IPS-18c (cell line): ENCODE data around the gene DLG2.
"Not testable (repeated sequence)": the region's sequence is repeated elsewhere in the genome, so short reads cannot be mapped to it uniquely, and the experiment has no call there.

Experiments
- H3K4me3 ChIP-seq: 2 replicates; pipeline ENCODE4 v1.7.0; 2013; ENCODE audit warnings: low read depth, mild to moderate bottlenecking, low read length, moderate library complexity; ENCODE audit not compliant: insufficient read depth
- H3K9me3 ChIP-seq: one replicate; pipeline ENCODE4 v1.6.1; 2013; ENCODE audit warnings: mild to moderate bottlenecking, low read length, moderate library complexity; ENCODE audit not compliant: control insufficient read depth, insufficient read depth

Gene DLG2

DNA sequence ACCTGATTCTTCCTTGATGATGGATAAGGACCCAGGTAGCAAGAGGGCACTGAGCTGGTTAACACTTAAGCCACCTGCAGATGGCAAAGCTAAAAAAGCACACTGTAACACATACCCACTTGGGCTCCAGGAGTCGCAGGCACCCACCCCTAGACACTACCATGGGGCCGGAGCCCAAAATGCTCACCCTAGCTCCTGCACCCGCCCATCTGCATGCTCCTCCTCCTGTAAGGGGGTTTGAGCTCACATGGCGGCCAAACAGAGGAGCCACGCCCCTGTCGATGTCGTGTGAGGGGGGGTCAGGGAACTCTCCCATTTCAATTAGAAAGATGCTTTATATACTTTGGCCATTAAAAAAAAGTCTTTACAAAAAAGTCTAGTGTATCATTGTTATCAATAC, 370.7 kb downstream of the DLG2 start:
- Histone ChIP-seq H3K9me3 (no peaks in the 10 kb centered on the region), H3K4me3 (no peak overlapping the region)

DNA sequence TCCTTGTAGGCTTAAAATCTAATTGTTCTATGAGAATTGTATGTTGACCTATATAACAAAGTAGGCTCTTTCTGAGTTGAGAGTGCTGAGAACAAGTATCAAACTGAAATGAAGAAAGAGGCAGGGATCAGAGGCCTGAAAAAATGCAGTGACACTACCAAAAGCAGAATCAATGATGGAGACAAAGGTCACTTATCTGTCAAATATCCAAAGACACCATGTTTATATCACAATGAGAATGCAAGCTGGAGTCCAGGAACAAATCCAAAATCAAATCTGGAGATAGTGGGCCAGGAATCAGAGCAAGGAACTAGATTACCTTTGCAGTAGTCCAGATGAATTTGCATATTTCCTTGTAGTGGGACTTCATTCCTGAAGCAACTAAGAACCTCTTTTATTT, 377.7 kb downstream of the DLG2 start:
- H3K9me3 ChIP-seq, result no peaks in the 10 kb centered on the region
- no peak overlapping the region for H3K4me3 ChIP-seq

GRCh38 chr11:85247797-85248196, 379.3 kb downstream of the DLG2 start:
- Histone ChIP-seq H3K4me3 (no peak overlapping the region), H3K9me3 (no peaks in the 10 kb centered on the region)

DNA sequence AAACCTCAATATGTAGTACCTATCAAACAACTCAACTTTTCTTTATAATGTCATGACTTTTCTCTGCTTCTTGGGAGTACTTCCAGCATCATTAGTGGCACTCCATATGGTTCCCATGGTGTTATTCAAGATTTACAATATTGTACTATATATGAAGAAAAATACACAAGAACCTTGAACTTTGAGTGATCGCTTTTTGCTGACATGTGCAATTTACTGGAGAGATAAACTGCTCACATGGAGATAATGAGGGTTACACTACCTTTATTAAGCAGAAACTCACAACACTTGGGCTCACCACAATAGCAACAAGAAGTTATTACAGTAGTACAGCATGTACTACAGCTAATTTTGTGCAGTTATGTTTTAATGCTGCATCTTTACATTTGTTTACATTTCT, 388.2 kb downstream of the DLG2 start:
- no peak overlapping the region for H3K4me3 ChIP-seq
- no peaks in the 10 kb centered on the region for H3K9me3 ChIP-seq

DNA sequence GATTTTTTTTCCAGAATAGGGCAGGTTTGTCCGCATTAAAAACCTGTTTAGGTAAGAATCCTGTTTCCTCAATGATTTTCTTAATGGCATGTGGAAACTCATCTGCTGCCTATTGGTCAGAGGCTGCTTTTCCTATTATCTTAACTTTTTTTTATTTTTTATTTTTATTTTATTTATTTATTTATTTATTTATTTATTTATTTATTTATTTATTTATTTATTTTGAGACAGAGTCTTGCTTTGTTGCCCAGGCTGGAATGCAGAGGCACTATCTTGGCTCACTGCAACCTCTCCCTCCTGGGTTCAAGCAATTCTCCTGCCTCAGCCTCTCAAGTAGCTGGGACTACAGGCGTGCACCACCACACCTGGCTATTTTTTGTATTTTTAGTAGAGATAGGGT, 389.1 kb downstream of the DLG2 start:
- H3K4me3 ChIP-seq, H3K9me3 ChIP-seq: not testable (repeated sequence)

DNA sequence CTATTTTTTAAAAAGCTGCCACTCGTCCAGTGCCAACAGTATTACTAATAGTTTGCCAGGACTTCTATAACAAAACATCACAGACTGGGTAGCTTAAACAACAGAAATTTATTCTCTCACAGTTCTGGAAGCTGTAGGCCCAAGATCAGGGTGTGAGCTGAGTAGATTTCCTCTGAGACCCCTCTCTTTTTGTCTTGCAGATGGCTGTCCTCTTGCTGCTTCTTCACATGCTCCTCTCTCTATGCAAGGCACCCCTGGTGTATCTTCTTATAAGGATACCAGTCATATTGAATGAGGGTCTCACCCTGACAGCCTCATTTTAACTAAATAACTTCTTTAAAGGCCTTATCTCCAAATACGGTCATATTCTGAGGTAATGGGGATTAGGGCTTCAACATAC, 390.9 kb downstream of the DLG2 start:
- no peak overlapping the region for H3K4me3 ChIP-seq
- H3K9me3 ChIP-seq, result no peaks in the 10 kb centered on the region

- Histone ChIP-seq H3K4me3 (no peak overlapping the region), H3K9me3 (no peaks in the 10 kb centered on the region)
These were observed 394.6 kb downstream of the DLG2 start for GRCh38 chr11:85232559-85232958.

GRCh38 chr11:85231588-85231987, 395.6 kb downstream of the DLG2 start:
- no peaks in the 10 kb centered on the region for H3K9me3 ChIP-seq

DNA sequence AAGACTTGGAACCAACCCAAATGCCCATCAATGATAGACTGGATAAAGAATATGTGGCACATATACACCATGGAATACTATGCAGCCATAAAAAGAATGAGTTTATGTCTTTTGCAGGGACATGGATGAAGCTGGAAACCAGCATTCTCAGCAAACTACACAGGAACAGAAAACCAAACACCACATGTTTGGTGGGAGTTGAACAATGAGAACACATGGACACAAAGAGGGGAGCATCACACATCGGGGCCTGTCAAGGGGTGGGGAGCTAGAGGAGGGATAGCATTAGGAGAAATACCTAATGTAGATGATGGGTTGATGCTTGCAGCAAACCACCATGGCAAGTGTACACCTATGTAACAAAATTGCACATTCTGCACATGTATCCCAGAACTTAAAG, 397.4 kb downstream of the DLG2 start:
- not testable (repeated sequence) for H3K9me3 ChIP-seq, H3K4me3 ChIP-seq

More at GRCh38 chr11:85231588-85231987, 395.6 kb downstream of the DLG2 start:
- no peak overlapping the region for H3K4me3 ChIP-seq

GRCh38 chr11:85196968-85197367, 430.2 kb downstream of the DLG2 start:
- Histone ChIP-seq H3K9me3 (no peaks in the 10 kb centered on the region), H3K4me3 (no peak overlapping the region)

GRCh38 chr11:85195934-85196333, 431.2 kb downstream of the DLG2 start:
- no peaks in the 10 kb centered on the region for H3K9me3 ChIP-seq
- no peak overlapping the region for H3K4me3 ChIP-seq

- no peaks in the 10 kb centered on the region for H3K9me3 ChIP-seq
- H3K4me3 ChIP-seq, result no peak overlapping the region
These were observed 439.2 kb downstream of the DLG2 start for GRCh38 chr11:85187992-85188391.

DNA sequence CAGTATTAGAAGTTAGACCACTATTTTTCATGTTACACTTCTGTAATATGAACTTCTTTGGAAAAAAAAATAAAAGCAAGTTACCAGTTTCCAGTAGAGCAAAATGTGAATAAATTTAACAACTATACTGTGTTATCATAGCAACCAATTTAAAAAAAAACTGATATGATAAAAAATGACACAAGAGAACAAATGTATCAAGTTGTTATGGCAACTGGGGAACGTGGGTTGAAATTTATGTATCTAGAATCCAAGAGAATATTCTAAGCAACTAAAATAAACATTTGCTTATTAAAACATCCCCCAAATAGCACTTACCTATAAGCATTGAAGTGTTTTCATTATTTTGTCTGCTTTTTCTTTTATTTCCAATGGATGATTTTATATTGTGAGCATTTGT, 442.4 kb downstream of the DLG2 start:
- no peak overlapping the region for H3K4me3 ChIP-seq
- no peaks in the 10 kb centered on the region for H3K9me3 ChIP-seq

GRCh38 chr11:85182441-85183387, 444.4 kb downstream of the DLG2 start:
- no peak overlapping the region for H3K4me3 ChIP-seq
- H3K9me3 ChIP-seq, result no peaks in the 10 kb centered on the region

DNA sequence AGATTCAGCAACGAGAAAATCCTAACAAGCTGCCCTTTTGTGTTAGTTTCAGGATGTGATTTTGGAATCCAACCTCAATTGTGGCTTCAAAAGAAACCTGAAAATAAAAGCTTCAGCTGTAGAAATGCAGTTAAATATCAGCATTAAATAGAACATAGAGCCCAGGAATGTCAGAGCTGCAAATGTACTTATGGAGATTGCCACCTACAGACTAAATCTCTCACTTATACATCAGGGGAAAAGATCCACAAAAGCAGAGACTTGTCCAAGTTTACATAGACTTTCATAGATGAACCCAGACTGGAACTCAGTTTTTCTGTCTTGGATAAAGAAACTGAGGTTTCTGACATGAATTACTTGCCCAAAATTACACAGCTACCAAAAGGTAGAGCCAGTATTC, 446.6 kb downstream of the DLG2 start:
- H3K4me3 ChIP-seq, result no peak overlapping the region

GRCh38 chr11:85171648-85172257, 455.4 kb downstream of the DLG2 start:
- H3K9me3 ChIP-seq, result peaks cover 2% of the 10 kb centered on the region
- no peak overlapping the region for H3K4me3 ChIP-seq

More for the DNA sequence above, 446.6 kb downstream of the DLG2 start:
- no peaks in the 10 kb centered on the region for H3K9me3 ChIP-seq

DNA sequence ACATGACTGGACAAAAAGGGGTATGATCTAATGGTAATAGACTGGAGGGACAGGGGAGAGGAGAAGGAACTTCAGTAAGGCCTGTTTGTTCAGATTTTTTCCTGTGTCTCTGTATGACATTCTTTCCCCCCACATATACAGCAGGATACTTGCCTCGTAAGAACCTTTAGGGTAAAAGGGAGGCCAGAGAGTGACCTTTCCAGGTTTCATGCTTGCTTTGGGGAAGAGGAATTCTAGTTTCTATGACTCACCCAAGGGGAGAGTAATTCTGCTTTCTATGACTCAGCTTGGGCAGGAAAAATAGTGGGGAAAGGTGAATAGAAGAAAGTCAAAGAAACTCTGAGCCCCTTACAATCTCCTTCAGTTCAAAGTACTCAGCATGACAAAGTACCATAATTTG, 457.0 kb downstream of the DLG2 start:
- H3K4me3 ChIP-seq, result no peak overlapping the region

GRCh38 chr11:85167471-85167870, 459.7 kb downstream of the DLG2 start:
- Histone ChIP-seq H3K9me3 (no peaks in the 10 kb centered on the region), H3K4me3 (no peak overlapping the region)

More for the DNA sequence above, 457.0 kb downstream of the DLG2 start:
- H3K9me3 ChIP-seq, result peaks cover 2% of the 10 kb centered on the region
